A673 (cell line): Measurements from ENCODE around the gene EXD3. TPM values are rescaled to one million over a fixed set of nuclear protein-coding genes. Genes with fewer than 3 reads are reported as not detected.

Experiments
- BruUV-seq: library from RNA; stranded (reverse); fragments of 400-500 nt; replicated peaks from 2 replicates; lab custom pipeline; 2021; lab: Mats Ljungman, UMichigan
- CTCF ChIA-PET: fragments of 300-600 bp; sonication (Branson Sonifier 250); formaldehyde crosslinking; loops from one replicate; lab custom pipeline; 2022; ENCODE audit warnings: antibody characterized with exemption; lab: Charles Lee
- POLR2A ChIA-PET: fragments of 300-600 bp; sonication (Branson Sonifier 250); formaldehyde crosslinking; loops from one replicate; lab custom pipeline; 2022; ENCODE audit warnings: antibody characterized with exemption; ENCODE audit not compliant: low non-redundant PET; lab: Charles Lee
- DNase-seq: peaks from one replicate; pipeline ENCODE4 v3.0.0-alpha.2; 2015; ENCODE audit warnings: low spot score
- H3K27ac ChIP-seq: fragments of 200-600 bp; sonication (generic); 2 replicates; pipeline ENCODE4 v1.5.1; 2016; ENCODE audit warnings: mixed run types, low read depth, mild to moderate bottlenecking, mixed read lengths, antibody characterized with exemption, low read length; ENCODE audit not compliant: poor library complexity, severe bottlenecking
- H3K27me3 ChIP-seq: fragments of 200-600 bp; sonication (generic); replicated peaks from 2 replicates; pipeline ENCODE4 v1.6.1; 2017; ENCODE audit warnings: mixed run types, low read depth, mild to moderate bottlenecking, mixed read lengths, antibody characterized with exemption, low read length; ENCODE audit not compliant: insufficient read depth, poor library complexity
- H3K36me3 ChIP-seq: fragments of 200-600 bp; sonication (generic); 2 replicates; pipeline ENCODE4 v1.6.1; 2016; ENCODE audit warnings: mixed run types, mild to moderate bottlenecking, mixed read lengths, antibody characterized with exemption, low read length; ENCODE audit not compliant: insufficient read depth, poor library complexity, severe bottlenecking
- H3K4me1 ChIP-seq: fragments of 200-600 bp; sonication (generic); 2 replicates; pipeline ENCODE4 v1.6.1; 2017; ENCODE audit warnings: mixed run types, mild to moderate bottlenecking, mixed read lengths, antibody characterized with exemption, low read length; ENCODE audit not compliant: insufficient read depth, poor library complexity, severe bottlenecking
- H3K4me3 ChIP-seq: fragments of 200-600 bp; sonication (generic); 2 replicates; pipeline ENCODE4 v1.5.1; 2016; ENCODE audit warnings: low read depth, mixed run types, mild to moderate bottlenecking, mixed read lengths, low read length; ENCODE audit not compliant: poor library complexity, severe bottlenecking
- H3K9me3 ChIP-seq: fragments of 200-600 bp; sonication (generic); 2 replicates; pipeline ENCODE4 v1.6.1; 2016; ENCODE audit warnings: mixed run types, low read depth, mild to moderate bottlenecking, mixed read lengths, antibody characterized with exemption, low read length; ENCODE audit not compliant: poor library complexity, severe bottlenecking
- EZH2 ChIP-seq: fragments of 200-600 bp; sonication (generic); IDR thresholded peaks from 2 replicates; pipeline ENCODE4 v1.6.1; 2017; ENCODE audit warnings: borderline replicate concordance, low read depth, mild to moderate bottlenecking, mixed read lengths, antibody characterized with exemption, low read length; ENCODE audit not compliant: poor library complexity, severe bottlenecking
- intact Hi-C: fragments of 100-400 bp; cut with micrococcal nuclease; formaldehyde crosslinking; loops from one replicate; pipeline ENCODE4 v1.10.0; 2022; ENCODE audit not compliant: unreplicated experiment
- total RNA-seq: library from RNA; stranded (reverse); gene quantifications from 2 replicates; pipeline ENCODE4 v1.2.3, GENCODE V29; 2021
- TF ChIP-seq, protein P1 (sequence below): fragments of 300-800, 200-600 bp; sonication (generic); conservative IDR thresholded peaks from 2 replicates; pipeline ENCODE4 v1.5.1; 2017; ENCODE audit warnings: low read depth, mild to moderate bottlenecking, antibody characterized with exemption, low read length, moderate library complexity, mixed read lengths

EXD3 gene
- total RNA-seq, 1 experiment from 2014 or later = 6.3 TPM

- no peak for TF ChIP-seq EZH2
- TF ChIP-seq, protein P1, sequence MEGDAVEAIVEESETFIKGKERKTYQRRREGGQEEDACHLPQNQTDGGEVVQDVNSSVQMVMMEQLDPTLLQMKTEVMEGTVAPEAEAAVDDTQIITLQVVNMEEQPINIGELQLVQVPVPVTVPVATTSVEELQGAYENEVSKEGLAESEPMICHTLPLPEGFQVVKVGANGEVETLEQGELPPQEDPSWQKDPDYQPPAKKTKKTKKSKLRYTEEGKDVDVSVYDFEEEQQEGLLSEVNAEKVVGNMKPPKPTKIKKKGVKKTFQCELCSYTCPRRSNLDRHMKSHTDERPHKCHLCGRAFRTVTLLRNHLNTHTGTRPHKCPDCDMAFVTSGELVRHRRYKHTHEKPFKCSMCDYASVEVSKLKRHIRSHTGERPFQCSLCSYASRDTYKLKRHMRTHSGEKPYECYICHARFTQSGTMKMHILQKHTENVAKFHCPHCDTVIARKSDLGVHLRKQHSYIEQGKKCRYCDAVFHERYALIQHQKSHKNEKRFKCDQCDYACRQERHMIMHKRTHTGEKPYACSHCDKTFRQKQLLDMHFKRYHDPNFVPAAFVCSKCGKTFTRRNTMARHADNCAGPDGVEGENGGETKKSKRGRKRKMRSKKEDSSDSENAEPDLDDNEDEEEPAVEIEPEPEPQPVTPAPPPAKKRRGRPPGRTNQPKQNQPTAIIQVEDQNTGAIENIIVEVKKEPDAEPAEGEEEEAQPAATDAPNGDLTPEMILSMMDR = no peak
- no TSS peak for BruUV-seq
- H3K9me3 ChIP-seq = no peaks in the 10 kb centered on the region
- H3K27ac ChIP-seq = no peak overlapping the region
- intact Hi-C loops = no loop called here
- ChIA-PET CTCF (no interaction called here), POLR2A (no interaction called here)
- no peak overlapping the region for H3K4me3 ChIP-seq
- no peaks in the 10 kb centered on the region for H3K36me3 ChIP-seq
- no peak for DNase-seq
- H3K27me3 ChIP-seq = no peaks in the 10 kb centered on the region
- H3K4me1 ChIP-seq = peaks cover 13% of the 10 kb centered on the region
Measured at GRCh38 chr9:137313326-137313936, 109.5 kb downstream of the EXD3 start.

- Histone ChIP-seq H3K27ac (no peak overlapping the region), H3K27me3 (no peaks in the 10 kb centered on the region), H3K4me1 (peaks cover 13% of the 10 kb centered on the region), H3K4me3 (no peak overlapping the region), H3K9me3 (no peaks in the 10 kb centered on the region), H3K36me3 (no peaks in the 10 kb centered on the region)
- POLR2A ChIA-PET = no interaction called here
- no TSS peak for BruUV-seq
- TF ChIP-seq, protein P1 = no peak
- TF ChIP-seq EZH2 = no peak
- no peak for DNase-seq
- intact Hi-C loops = no loop called here
- CTCF ChIA-PET = no interaction called here
Measured at GRCh38 chr9:137312852-137313325, 110.1 kb downstream of the EXD3 start.

- no TSS peak for BruUV-seq
- Histone ChIP-seq H3K4me3 (no peak overlapping the region), H3K27ac (no peak overlapping the region), H3K4me1 (peaks cover 13% of the 10 kb centered on the region), H3K36me3 (no peaks in the 10 kb centered on the region), H3K27me3 (no peaks in the 10 kb centered on the region), H3K9me3 (no peaks in the 10 kb centered on the region)
- ChIA-PET CTCF (no interaction called here), POLR2A (no interaction called here)
- TF ChIP-seq, protein P1 = no peak
- no peak for TF ChIP-seq EZH2
- intact Hi-C loops = no loop called here
- no peak for DNase-seq
Measured at GRCh38 chr9:137311986-137312851, 110.7 kb downstream of the EXD3 start.
